Measurements from ENCODE around the gene PLAGL2.

GRCh38 chr20:32158943-32159660 is 48.4 kb downstream of the PLAGL2 start:
- no peak for TF ChIP-seq CTCF (conservative IDR thresholded peaks at IDR 0.05; ENCODE audit: low read length)
- TF ChIP-seq EZH2phosphoT487 (IDR thresholded peaks at IDR 0.05; ENCODE audit: borderline replicate concordance, low read depth, low read length): no peak
